ENCODE data around the gene SLC25A25. TPM values are rescaled to one million over a fixed set of nuclear protein-coding genes. Genes with fewer than 3 reads are reported as not detected.

Gene SLC25A25
- total RNA-seq, 2 donors from 2014 or later = 12.9 to 13.1 TPM

GRCh38 chr9:128096616-128097536 lies 28.8 kb downstream of the SLC25A25 start:
- H3K4me1 Mint-ChIP-seq = peaks cover 19% of the 10 kb centered on the region
- peaks cover 26% of the 10 kb centered on the region for H3K4me1 ChIP-seq (ENCODE audit: control insufficient read depth, insufficient read depth, low read length)

GRCh38 chr9:128097543-128098296 lies 29.7 kb downstream of the SLC25A25 start:
- Mint-ChIP-seq H3K4me3 (peak overlapping the region; percentile 68), H3K4me1 (peaks cover 19% of the 10 kb centered on the region), H3K36me3 (ENCODE audit: low read depth) (peaks cover 21% of the 10 kb centered on the region), H3K9me3 (no peaks in the 10 kb centered on the region), H3K27ac (peak overlapping the region; percentile 100), H3K27me3 (ENCODE audit: insufficient read depth) (no peaks in the 10 kb centered on the region)
- TF ChIP-seq CTCF (conservative IDR thresholded peaks at IDR 0.05) = no peak
- Histone ChIP-seq H3K4me3 (ENCODE audit: low read length) (peak overlapping the region; percentile 81), H3K27me3 (ENCODE audit: control insufficient read depth, insufficient read depth, low read length, poor library complexity, severe bottlenecking) (no peaks in the 10 kb centered on the region), H3K9me3 (ENCODE audit: control insufficient read depth, low read length) (no peaks in the 10 kb centered on the region), H3K9ac (ENCODE audit: extremely low read depth, low read length, poor library complexity, severe bottlenecking) (peak overlapping the region; percentile 89), H3K4me1 (ENCODE audit: control insufficient read depth, insufficient read depth, low read length) (peaks cover 26% of the 10 kb centered on the region), H3K27ac (ENCODE audit: low read depth, low read length) (peak overlapping the region; percentile 99), H3K36me3 (ENCODE audit: control insufficient read depth, insufficient read depth, low read length) (peaks cover 25% of the 10 kb centered on the region)
- DNase-seq = peak; percentile 74
- WGBS, 2 experiments (ENCODE audit: insufficient coverage in 1 of 2, insufficient read length in 1 of 2) = 58 to 63% methylated on average over 11 to 13 of the region's 13 CpGs

More at GRCh38 chr9:128096616-128097536, 28.8 kb downstream of the SLC25A25 start:
- Histone ChIP-seq H3K27ac (ENCODE audit: low read depth, low read length) (peak overlapping the region; percentile 99), H3K9ac (ENCODE audit: extremely low read depth, low read length, poor library complexity, severe bottlenecking) (no peak overlapping the region), H3K36me3 (ENCODE audit: control insufficient read depth, insufficient read depth, low read length) (peaks cover 21% of the 10 kb centered on the region), H3K4me3 (ENCODE audit: low read length) (no peak overlapping the region), H3K27me3 (ENCODE audit: control insufficient read depth, insufficient read depth, low read length, poor library complexity, severe bottlenecking) (no peaks in the 10 kb centered on the region), H3K9me3 (ENCODE audit: control insufficient read depth, low read length) (no peaks in the 10 kb centered on the region)
- H3K27me3 Mint-ChIP-seq (ENCODE audit: insufficient read depth) = no peaks in the 10 kb centered on the region
- no peak for DNase-seq
- WGBS, 2 experiments (ENCODE audit: insufficient coverage in 1 of 2, insufficient read length in 1 of 2) = 86 to 89% methylated on average over 10 to 19 of the region's 19 CpGs
- no peaks in the 10 kb centered on the region for H3K9me3 Mint-ChIP-seq
- H3K27ac Mint-ChIP-seq = peak overlapping the region; percentile 100
- H3K4me3 Mint-ChIP-seq = no peak overlapping the region
- peaks cover 12% of the 10 kb centered on the region for H3K36me3 Mint-ChIP-seq (ENCODE audit: low read depth)
- no peak for TF ChIP-seq CTCF (conservative IDR thresholded peaks at IDR 0.05)

GRCh38 chr9:128098297-128099230 lies 30.5 kb downstream of the SLC25A25 start:
- peaks cover 25% of the 10 kb centered on the region for H3K36me3 Mint-ChIP-seq (ENCODE audit: low read depth)
- no peak for TF ChIP-seq CTCF (conservative IDR thresholded peaks at IDR 0.05)
- H3K9me3 Mint-ChIP-seq = no peaks in the 10 kb centered on the region
- Histone ChIP-seq H3K27me3 (ENCODE audit: control insufficient read depth, insufficient read depth, low read length, poor library complexity, severe bottlenecking) (no peaks in the 10 kb centered on the region), H3K27ac (ENCODE audit: low read depth, low read length) (peak overlapping the region; percentile 99), H3K9ac (ENCODE audit: extremely low read depth, low read length, poor library complexity, severe bottlenecking) (peak overlapping the region; percentile 89), H3K9me3 (ENCODE audit: control insufficient read depth, low read length) (no peaks in the 10 kb centered on the region), H3K36me3 (ENCODE audit: control insufficient read depth, insufficient read depth, low read length) (peaks cover 30% of the 10 kb centered on the region), H3K4me3 (ENCODE audit: low read length) (peak overlapping the region; percentile 81), H3K4me1 (ENCODE audit: control insufficient read depth, insufficient read depth, low read length) (peaks cover 26% of the 10 kb centered on the region)
- H3K27ac Mint-ChIP-seq = peak overlapping the region; percentile 100
- H3K27me3 Mint-ChIP-seq (ENCODE audit: insufficient read depth) = no peaks in the 10 kb centered on the region
- peaks cover 19% of the 10 kb centered on the region for H3K4me1 Mint-ChIP-seq
- peak overlapping the region; percentile 68 for H3K4me3 Mint-ChIP-seq
- WGBS, 2 experiments (ENCODE audit: insufficient coverage in 1 of 2, insufficient read length in 1 of 2) = 7 to 8% methylated on average over 14 to 32 of the region's 32 CpGs
- peak; percentile 97 for DNase-seq

All from endodermal cell (in vitro differentiated cells).